HL-60 (cell line): Measurements from ENCODE around the gene GPHN.

ENCODE experiments used
- DNase-seq, 2 experiments: peaks; one replicate each; pipeline ENCODE4 v3.0.0-alpha.2; 2010 to 2020; ENCODE audit warnings: low read depth in 1 of 2, low spot score in 1 of 2
- H3K27ac ChIP-seq: fragments of 250-450 bp; sonication (Bioruptor Pico); replicated peaks from 2 replicates; pipeline ENCODE4 v1.5.1; 2020; ENCODE audit warnings: mild to moderate bottlenecking, moderate library complexity
- H3K27me3 ChIP-seq: fragments of 250-450 bp; sonication (Bioruptor Pico); 2 replicates; pipeline ENCODE4 v1.5.1; 2021; ENCODE audit warnings: mild to moderate bottlenecking, moderate library complexity; ENCODE audit not compliant: insufficient read depth, poor library complexity, severe bottlenecking
- H3K4me3 ChIP-seq: replicated peaks from 2 replicates; pipeline ENCODE4 v1.5.1; 2011; ENCODE audit warnings: mild to moderate bottlenecking, control low read depth, low read length; ENCODE audit not compliant: insufficient read depth
- CTCF ChIP-seq: IDR thresholded peaks from one replicate; pipeline ENCODE4 v1.5.1; 2011; ENCODE audit warnings: low read length, control low read depth, inconsistent platforms; ENCODE audit not compliant: insufficient read depth
- GABPA ChIP-seq: IDR thresholded peaks from 2 replicates; pipeline ENCODE4 v1.6.1; 2012; ENCODE audit warnings: low read depth
- POLR2AphosphoS5 ChIP-seq: IDR thresholded peaks from 2 replicates; pipeline ENCODE4 v1.6.1; 2012; ENCODE audit warnings: low read depth
- REST ChIP-seq: IDR thresholded peaks from 2 replicates; pipeline ENCODE4 v1.6.1; 2012; ENCODE audit warnings: low read depth; ENCODE audit not compliant: insufficient replicate concordance
- SPI1 ChIP-seq: IDR thresholded peaks from 2 replicates; pipeline ENCODE4 v1.6.1; 2012; ENCODE audit warnings: low read depth, mild to moderate bottlenecking, borderline replicate concordance

GPHN gene

GRCh38 chr14:67112344-67112743 lies 604.4 kb downstream of the GPHN start:
- DNase-seq = no peak
- no peak overlapping the region for H3K27ac ChIP-seq
- no peak overlapping the region for H3K4me3 ChIP-seq
- TF ChIP-seq REST = no peak
- no peak for TF ChIP-seq SPI1
- no peak for TF ChIP-seq POLR2AphosphoS5
- TF ChIP-seq GABPA = no peak
- TF ChIP-seq CTCF = no peak
- no peaks in the 10 kb centered on the region for H3K27me3 ChIP-seq

GRCh38 chr14:67127174-67127573 lies 619.2 kb downstream of the GPHN start:
- no peak overlapping the region for H3K4me3 ChIP-seq
- no peak for TF ChIP-seq GABPA
- TF ChIP-seq CTCF = no peak
- no peak for TF ChIP-seq SPI1
- no peak for TF ChIP-seq REST
- TF ChIP-seq POLR2AphosphoS5 = no peak
- H3K27me3 ChIP-seq = no peaks in the 10 kb centered on the region
- no peak overlapping the region for H3K27ac ChIP-seq
- no peak for DNase-seq

- Histone ChIP-seq H3K4me3 (no peak overlapping the region), H3K27me3 (no peaks in the 10 kb centered on the region), H3K27ac (no peak overlapping the region)
- TF ChIP-seq REST (no peak), POLR2AphosphoS5 (no peak), CTCF (no peak), SPI1 (no peak), GABPA (no peak)
- DNase-seq = no peak
These were observed 621.8 kb downstream of the GPHN start for GRCh38 chr14:67129768-67130167.
